Fibroblast of skin of back (primary cell): ENCODE measurements around the gene PRRX2.
A peak's percentile ranks its signal among the peaks of the same experiment; 100 is the strongest.

ENCODE experiments used
- DNase-seq: peaks from one replicate; pipeline ENCODE4 v3.0.0-alpha.2; 2013

The PRRX2 gene

GRCh38 chr9:129682381-129682780 lies 16.9 kb downstream of the PRRX2 start:
- peak; percentile 66 for DNase-seq

DNA sequence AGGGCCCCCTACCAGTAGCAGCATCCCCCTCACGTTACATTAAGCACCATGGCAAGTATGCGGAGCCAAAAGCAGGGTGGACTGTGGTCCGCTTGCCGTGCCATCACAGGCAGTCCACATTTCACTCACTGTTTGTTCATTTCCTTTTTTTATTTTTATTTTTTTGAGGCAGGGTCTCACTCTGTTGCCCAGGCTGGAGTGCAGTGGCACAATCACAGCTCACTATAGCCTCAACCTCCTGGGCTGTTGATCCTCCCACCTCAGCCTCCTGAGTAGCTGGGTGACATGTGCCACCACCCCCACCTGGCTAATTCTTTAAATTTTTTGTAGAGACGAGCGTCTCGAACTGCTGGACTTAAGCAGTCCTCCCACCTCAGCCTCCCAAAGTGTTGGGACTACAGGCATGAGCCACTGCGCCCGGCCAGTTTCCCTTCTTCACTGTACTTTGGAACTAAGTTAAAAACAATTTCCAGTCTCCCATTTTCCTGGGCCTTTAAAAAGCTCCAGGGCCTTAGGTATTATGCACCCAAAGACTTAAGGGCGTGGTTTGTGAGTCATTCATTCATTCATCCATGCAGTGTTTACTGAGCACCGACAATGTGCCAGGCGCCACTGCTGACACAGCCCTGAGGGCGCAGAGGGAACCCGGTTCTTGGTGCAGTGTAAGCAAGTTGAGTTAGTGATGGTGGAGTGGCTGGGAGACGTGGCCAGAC lies 19.9 kb downstream of the PRRX2 start:
- peak; percentile 65 for DNase-seq

DNA sequence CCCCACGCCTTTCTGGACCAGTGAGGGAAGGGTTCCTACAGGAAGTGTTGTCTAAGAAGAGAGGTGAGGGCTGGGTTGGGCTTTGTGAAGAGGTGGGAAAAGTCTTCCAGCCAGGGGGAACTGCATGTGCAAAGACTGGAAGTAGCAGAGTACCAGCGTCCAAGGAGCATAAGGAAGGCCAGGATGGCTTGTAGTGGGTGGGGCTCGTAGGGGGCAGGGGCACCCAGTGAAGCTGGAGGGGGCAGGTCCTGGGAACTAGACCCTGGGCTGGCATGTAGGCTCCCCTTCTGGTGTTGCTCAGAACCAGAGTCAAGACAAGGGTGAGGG lies 20.4 kb downstream of the PRRX2 start:
- no peak for DNase-seq

DNA sequence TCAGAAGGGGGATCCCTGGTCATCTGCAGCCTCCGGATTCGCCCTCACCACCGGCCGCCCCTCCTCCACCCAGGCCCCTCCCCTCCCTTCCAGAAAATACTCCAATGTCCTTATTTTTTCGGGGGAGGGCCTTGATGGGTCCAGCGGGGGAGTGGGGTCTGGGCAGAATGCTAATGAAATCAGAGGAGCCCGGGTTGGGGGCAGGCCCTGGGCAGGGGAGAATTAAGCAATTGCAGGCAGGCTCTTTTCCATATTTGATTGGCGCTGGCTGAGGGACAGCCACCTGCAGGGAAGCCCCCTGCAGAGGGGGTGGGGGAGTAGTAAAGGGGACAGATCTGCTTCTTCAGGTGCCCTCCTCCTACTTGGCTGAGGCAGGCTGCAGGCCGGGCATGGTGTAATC lies 21.3 kb downstream of the PRRX2 start:
- no peak for DNase-seq

DNA sequence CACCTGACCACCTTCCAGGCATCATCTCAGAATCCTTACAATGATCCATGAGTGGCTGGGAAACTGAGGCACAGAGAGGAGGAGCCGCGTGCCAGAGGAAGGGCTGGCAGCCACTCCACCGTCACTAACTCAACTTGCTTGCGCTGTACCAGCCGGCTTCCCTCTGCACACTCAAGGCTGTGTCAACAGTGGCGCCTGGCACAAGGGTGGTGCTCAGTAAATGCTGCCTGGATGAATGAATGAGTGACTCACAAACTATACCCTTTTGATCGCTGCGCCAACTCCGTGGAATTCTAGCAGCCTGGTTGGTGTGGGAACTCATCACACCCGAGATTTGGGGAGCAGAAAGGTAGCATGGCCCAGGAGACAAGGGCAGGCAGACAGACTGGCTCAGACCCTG lies 21.9 kb downstream of the PRRX2 start:
- DNase-seq = no peak

GRCh38 chr9:129688285-129689043 lies 23.0 kb downstream of the PRRX2 start:
- DNase-seq = no peak

GRCh38 chr9:129692534-129692933 lies 27.1 kb downstream of the PRRX2 start:
- DNase-seq = no peak

DNA sequence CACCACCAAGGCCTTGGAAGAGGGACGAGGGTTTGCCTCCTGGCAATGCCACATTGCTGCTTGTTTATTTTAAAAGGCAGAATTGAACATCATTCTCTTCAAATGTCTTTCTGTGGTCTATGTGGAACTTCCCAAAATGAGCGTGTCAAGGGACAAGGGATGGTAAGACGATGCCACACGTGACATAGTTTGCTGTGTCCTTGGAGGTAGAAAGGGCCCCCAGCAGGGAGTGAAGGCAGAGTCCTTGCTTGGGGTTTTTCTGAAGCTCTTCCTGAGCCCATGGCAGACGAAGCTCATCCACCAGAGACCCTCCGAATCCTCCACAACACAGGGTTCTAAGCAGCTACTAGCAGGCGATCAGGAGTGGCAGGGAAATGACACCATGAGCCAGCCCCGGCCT lies 28.3 kb downstream of the PRRX2 start:
- DNase-seq = no peak

GRCh38 chr9:129694243-129694646 lies 28.8 kb downstream of the PRRX2 start:
- peak; percentile 53 for DNase-seq

DNA sequence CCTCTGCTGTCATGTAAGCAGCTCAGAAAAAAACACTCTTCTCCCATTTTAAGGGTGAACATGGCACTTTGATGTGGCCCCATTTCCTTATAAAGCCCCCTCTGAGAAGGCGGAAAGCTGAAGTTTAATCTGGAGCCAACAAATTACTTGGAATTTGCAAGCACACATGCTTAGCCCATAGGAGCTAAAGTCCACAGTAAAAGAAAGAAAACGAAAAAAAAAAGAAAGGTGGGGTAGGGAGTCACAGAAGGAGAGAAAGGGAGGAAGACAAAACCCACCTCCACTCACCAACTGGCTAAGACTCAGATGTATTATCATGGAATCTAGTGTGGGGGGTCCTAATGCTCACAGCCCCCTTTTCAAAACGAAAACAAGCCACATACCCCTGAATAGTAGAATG lies 30.4 kb downstream of the PRRX2 start:
- no peak for DNase-seq

DNA sequence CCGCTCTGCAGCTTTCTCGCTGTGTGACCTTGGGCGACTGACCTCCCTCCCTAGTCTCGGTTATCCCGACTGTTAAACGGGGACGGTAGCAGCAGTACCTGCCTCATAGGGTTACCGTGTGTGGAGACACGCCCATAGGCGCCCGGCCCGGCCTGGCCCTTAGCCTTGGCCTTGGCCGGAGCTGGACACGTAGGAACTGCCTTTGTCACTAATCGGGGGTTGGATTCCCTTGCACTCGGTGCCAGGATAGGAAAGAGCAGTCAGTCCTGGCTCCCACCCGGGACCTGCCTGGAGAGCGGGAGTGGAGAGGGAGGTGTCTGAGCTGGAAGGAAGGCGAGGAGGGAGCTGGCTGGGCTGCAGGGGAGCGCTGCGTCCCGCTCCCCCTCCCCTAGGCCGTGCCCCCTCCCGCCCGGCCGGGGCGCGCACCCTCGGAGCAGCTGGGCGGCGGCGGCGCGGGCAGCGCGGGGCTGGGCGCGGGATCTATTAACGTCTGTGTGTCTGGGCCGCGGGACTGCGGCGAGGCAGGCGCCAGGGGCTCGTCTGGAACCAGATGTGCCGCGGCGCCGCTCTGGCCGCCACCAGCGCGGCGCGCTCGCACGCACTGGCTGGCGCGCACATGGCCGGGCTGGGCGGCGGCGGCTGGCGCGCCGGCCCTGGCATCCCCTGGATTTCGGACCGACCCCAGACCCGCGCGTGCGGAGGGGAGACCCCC lies 31.7 kb downstream of the PRRX2 start:
- peak; percentile 85 for DNase-seq

DNA sequence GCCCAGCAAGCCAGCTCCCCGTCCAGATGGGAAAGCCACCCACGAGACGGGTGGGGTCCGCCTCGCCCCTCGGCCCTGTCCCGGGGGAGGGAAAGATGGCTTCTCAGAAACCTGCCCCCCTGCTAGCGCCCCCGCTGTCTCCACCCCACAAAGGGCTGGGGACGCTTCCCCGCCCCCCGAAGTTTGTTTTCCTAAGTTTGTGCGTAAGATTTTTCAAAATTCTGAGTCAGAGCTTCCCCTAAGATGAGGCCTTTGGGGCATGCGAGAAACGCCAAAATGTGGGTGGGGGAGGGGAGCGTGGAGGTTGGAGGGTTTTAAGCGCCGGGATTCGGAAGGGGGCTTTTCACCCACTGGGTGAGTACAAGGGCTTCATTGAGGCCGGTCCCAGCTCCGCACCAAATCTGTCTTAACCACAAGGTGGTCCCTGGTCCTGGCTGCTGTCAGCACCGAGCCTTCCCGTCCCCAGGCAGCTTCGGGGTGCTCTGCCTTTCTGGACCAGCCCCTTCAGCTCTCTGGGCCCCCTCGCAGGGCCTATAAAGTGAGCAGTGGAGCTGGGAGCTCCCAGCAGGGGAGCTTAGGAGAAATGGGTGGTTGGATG lies 32.3 kb downstream of the PRRX2 start:
- peak; percentile 97 for DNase-seq

DNA sequence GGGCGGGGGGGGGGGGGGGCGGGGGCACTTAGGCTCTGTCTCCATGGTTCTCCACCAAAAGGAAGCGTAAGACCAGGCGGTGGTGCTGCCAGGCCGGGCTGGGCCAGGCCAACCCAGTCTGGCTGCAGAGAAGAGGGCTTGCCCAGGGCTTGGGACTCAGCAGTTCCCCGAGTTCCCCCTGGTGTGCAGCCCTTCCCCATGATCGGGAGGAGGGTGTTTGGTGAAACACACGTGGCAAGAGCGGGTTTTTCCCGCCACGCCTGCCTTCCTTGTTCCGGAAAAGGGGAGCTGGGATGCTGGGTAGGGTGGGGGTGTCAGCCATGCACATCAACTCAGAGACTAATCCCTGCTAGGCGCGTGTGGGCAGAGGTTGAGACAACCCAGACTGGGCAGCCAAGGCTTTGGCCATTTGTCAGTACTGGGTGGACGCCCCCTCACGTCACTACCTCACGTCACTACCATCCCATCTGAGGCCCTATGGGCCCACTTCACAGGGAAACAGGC lies 32.9 kb downstream of the PRRX2 start:
- DNase-seq = peak; percentile 72

DNA sequence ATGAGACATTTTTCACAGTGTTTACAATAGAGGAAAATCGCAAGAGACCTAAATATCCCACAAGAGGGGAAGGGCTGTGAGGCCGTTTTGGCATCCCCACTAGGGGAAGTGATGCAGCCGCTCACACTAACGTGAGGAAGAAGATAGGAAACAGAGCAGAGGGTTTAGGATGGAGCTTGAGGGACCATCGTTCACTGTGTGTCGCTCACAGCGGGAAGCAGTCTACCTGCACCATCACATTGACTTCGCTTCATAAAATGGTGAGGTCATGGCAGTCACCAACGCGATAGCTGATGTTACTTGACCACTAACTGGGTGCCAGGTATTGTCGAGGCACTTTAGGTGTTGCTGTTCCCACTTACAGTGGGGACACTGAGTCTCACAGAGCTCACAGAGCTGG lies 35.6 kb downstream of the PRRX2 start:
- no peak for DNase-seq

DNA sequence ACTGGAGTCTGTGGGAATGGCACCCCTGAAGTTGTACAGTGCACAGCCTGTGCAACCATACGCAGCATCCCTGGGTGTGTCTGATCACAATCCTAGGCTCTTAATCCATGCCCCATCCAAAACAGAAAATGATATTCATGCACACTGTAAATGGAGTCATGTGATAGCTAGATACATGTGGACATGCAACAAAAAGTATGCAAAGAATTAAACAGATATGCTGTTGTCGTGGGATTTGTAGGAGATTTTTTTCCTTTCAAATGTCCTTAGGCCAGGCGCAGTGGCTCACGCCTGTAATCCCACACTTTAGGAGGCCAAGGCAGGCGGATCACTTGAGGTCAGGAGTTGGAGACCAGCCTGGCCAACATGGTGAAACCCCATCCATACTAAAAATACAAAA lies 36.1 kb downstream of the PRRX2 start:
- DNase-seq = peak; percentile 47

- peak; percentile 96 for DNase-seq
These were observed 37.4 kb downstream of the PRRX2 start for GRCh38 chr9:129702589-129703520.

DNA sequence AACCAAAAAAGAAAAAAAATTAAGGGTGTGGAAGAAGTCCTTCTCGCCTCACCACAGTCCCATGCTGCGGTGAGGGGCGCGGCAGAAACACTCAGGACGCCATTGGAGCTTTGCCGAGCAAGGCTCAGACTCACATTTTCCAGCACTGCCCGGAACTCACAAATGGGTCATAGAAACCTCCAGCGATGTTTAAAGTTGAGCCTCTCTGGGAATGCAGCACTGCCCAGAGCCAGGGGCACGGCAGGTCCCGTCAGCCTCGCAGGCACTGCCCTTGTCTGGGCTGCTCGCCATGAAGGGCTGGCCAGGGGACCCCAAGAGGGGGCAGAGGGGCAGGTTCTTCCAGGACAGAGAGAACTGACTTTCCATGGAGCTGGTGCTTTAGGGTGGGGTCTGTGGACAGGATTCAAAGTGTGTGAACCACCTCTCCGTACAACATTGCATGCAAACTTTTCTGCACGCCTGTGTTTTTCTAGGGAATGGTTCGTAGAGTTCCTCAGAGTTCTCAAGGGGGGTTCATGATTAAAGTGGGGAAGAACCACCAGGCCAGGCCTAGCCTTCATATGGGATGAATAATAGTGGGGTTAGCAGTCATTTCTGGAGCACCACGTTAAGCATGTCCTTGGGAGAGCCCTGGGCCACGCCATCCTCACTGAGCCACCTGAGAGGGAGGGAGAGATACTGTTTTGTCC lies 38.4 kb downstream of the PRRX2 start:
- DNase-seq = peak; percentile 82

DNA sequence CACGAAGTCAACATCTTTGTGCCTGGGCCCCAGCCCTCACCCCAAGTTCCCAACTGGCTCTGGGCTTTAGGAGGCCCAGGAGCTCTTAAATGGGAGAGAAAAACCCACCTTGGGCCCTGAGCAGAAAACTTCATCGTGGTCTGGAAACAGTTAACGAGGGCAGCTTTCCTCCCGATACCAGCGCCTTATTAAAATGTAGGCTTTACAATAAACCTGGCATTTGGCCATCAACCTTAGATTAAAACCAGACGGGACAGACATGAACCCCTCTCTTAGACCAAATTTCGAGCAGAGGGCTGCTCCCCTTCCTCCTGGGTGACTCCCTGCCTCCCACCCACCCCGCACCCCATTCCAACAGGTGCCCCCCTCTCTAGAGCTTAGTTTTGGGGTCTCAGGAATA lies 39.4 kb downstream of the PRRX2 start:
- DNase-seq = no peak

GRCh38 chr9:129708793-129709192 lies 43.3 kb downstream of the PRRX2 start:
- DNase-seq = no peak

GRCh38 chr9:129709438-129710168 lies 44.2 kb downstream of the PRRX2 start:
- no peak for DNase-seq

DNA sequence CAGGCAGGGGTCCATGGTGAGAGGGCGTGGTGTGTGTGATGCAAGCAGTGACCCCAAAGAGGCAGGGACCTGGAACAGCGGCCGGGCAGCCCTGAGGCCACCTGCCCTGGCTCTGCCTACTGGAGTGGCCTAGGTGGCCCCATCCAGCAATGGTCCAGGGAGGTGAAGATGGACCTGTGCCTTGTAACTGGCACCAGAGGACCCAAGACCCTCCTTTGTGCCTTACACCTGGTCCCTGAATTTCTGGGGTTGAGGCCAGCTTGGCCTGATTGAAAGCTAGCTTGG lies 44.7 kb downstream of the PRRX2 start:
- DNase-seq = no peak
